Neural crest cell (in vitro differentiated cells): ENCODE results near the gene EPHB6. TPM values are rescaled to one million over a fixed set of nuclear protein-coding genes. Genes with fewer than 3 reads are reported as not detected.

Experiments used
- DNase-seq: peaks from one replicate; pipeline ENCODE4 v3.0.0; 2021; ENCODE audit warnings: low read depth, mixed read lengths, low spot score
- H3K27ac Mint-ChIP-seq: one replicate; pipeline ENCODE4 v1.8.0; 2021; ENCODE audit warnings: mild to moderate bottlenecking, mixed read lengths; ENCODE audit not compliant: unreplicated experiment
- H3K27me3 Mint-ChIP-seq: 2 replicates; pipeline ENCODE4 v1.8.0; 2021; ENCODE audit warnings: low read depth, mild to moderate bottlenecking, mixed read lengths
- H3K36me3 Mint-ChIP-seq: 2 replicates; pipeline ENCODE4 v1.8.0; 2021; ENCODE audit warnings: low read depth, mild to moderate bottlenecking, mixed read lengths
- H3K4me1 Mint-ChIP-seq: 2 replicates; pipeline ENCODE4 v1.8.0; 2021; ENCODE audit warnings: mixed read lengths
- H3K4me3 Mint-ChIP-seq: one replicate; pipeline ENCODE4 v1.8.0; 2021; ENCODE audit warnings: mild to moderate bottlenecking, mixed read lengths
- H3K9me3 Mint-ChIP-seq: 2 replicates; pipeline ENCODE4 v1.8.0; 2021; ENCODE audit warnings: mixed read lengths
- total RNA-seq: library from RNA; stranded (reverse); gene quantifications from 2 replicates; pipeline ENCODE4 v1.2.1, GENCODE V29; 2021
- TF ChIP-seq, protein P1 (sequence below): fragments of 200-600 bp; sonication (generic); conservative IDR thresholded peaks from 2 replicates; pipeline ENCODE4 v1.5.0; 2021; ENCODE audit warnings: antibody characterized with exemption, mild to moderate bottlenecking

EPHB6 gene
- total RNA-seq, 1 donor from 2014 or later = 12.3 TPM

DNA sequence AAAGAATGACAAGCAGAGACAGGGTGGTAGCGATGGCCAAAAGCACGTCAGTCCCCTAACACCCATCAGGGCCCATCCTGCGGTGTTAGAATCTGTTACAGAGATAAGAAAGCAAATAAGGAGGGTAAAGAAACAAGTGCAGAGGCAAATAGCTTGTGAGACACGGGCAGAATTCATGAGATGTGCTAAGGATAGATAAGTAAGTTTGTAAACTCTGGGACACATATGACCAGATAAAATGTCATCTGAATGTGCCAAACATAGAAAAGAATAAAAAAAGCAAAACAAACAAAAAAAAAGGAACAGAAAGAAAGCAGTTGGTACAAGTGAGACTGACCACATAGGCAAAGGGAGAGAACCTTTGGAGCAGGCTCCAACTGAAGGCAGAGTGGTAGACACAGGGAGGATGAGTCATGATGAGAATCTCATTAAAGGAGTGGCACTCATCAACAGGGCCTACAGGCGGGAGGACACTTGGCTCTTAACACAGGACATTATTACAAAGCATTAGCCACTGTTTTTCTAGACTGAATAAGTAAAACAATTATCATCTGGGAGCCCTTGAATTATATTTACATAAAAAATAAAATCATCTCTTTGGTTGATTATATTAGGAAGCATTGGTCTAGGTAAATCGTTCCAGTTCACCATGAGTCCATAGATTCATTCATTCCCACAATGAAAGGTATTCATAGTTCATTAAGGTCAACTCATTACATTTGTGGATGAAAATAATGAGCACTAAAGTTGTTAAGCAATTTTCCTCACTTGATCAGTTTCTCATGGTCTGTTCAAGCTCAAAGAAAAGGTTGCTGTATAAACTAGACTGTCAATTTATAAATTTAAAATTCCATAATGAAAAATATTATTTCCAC lies 21.5 kb upstream of the EPHB6 start:
- TF ChIP-seq, protein P1, sequence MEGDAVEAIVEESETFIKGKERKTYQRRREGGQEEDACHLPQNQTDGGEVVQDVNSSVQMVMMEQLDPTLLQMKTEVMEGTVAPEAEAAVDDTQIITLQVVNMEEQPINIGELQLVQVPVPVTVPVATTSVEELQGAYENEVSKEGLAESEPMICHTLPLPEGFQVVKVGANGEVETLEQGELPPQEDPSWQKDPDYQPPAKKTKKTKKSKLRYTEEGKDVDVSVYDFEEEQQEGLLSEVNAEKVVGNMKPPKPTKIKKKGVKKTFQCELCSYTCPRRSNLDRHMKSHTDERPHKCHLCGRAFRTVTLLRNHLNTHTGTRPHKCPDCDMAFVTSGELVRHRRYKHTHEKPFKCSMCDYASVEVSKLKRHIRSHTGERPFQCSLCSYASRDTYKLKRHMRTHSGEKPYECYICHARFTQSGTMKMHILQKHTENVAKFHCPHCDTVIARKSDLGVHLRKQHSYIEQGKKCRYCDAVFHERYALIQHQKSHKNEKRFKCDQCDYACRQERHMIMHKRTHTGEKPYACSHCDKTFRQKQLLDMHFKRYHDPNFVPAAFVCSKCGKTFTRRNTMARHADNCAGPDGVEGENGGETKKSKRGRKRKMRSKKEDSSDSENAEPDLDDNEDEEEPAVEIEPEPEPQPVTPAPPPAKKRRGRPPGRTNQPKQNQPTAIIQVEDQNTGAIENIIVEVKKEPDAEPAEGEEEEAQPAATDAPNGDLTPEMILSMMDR = no peak
- DNase-seq = no peak
- Mint-ChIP-seq H3K4me3 (no peak overlapping the region), H3K27ac (no peak overlapping the region), H3K4me1 (peaks cover 4% of the 10 kb centered on the region), H3K27me3 (no peaks in the 10 kb centered on the region), H3K36me3 (no peaks in the 10 kb centered on the region), H3K9me3 (no peaks in the 10 kb centered on the region)

DNA sequence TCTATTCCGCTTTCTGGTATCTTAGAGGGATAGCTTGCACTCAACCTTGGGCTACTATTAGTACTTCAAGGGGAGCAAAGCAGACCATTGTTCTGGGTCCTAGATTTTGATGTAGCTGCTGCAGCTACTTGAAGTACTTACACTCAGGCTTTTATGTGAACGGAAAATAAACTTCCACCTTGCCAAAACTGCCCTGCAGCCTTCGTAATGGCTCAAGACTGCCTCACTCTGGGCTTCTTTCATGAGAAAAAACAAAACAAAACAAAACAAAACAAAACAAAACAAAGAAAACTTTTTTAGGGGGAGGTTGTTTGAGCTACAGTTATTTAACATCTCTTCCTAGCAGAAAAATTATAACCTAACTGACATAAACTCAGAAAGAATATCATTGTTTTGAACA lies 19.4 kb upstream of the EPHB6 start:
- Mint-ChIP-seq H3K4me3 (no peak overlapping the region), H3K9me3 (no peaks in the 10 kb centered on the region), H3K27me3 (no peaks in the 10 kb centered on the region), H3K36me3 (no peaks in the 10 kb centered on the region), H3K27ac (no peak overlapping the region), H3K4me1 (peaks cover 4% of the 10 kb centered on the region)
- DNase-seq = no peak
- TF ChIP-seq, protein P1 = no peak

DNA sequence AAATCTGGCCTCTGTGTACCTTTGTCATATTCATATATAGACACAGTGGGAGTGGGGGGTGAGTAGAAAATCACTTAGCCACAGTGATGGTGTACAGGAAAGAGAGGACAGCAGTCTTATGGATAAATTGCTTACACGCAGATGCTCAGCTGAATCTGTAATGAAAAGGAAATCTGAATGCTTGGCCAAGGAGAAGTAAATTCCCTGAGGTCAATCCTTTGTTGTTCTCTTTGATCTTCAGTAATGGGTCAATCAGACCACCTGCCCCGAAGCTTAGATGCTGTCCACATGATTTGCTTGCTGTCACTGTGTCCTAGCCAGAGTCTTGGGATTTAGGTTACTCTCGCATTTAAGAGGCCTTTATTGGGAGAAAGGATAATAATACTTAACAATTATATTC lies 18.4 kb upstream of the EPHB6 start:
- H3K36me3 Mint-ChIP-seq = no peaks in the 10 kb centered on the region
- no peaks in the 10 kb centered on the region for H3K9me3 Mint-ChIP-seq
- H3K27me3 Mint-ChIP-seq = no peaks in the 10 kb centered on the region
- no peak for DNase-seq
- TF ChIP-seq, protein P1 = no peak
- H3K4me3 Mint-ChIP-seq = no peak overlapping the region
- H3K4me1 Mint-ChIP-seq = peaks cover 4% of the 10 kb centered on the region
- H3K27ac Mint-ChIP-seq = no peak overlapping the region

DNA sequence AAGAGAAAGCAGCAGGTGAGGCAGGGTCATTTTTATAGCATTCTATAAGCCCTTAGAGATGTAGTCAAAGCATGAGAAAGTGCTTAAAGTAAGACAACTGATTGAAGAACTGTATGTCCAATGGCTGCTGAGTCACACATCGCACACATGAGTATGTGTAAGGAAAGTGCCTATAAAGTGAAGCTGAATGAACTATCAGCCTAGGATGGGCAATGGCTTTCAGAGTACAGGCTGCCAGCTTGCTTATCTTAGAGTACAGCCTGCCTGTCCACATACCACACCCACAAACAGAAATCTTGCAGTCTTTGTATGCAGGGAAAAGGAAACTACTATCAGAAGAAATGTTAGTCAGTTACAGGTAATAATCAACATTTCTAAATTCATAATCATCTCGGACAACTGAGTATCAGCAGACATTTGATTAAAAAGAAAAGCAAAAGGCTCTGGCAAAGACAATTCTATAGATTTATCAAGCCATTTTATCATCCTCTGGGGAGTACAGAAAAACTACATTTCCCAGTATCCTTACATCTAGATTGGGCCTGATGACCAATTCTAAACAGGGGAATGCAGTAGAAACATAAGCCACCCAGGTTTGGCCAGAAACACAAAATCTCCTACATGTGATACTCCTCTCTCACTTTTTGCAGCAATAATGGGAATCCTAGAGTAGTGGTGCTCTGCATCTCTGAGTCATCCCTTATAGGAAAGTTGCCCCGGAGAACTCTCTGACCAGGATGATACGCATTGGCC lies 16.2 kb upstream of the EPHB6 start:
- peaks cover 3% of the 10 kb centered on the region for H3K27me3 Mint-ChIP-seq
- H3K4me1 Mint-ChIP-seq = peaks cover 4% of the 10 kb centered on the region
- TF ChIP-seq, protein P1 = no peak
- no peak for DNase-seq
- no peak overlapping the region for H3K27ac Mint-ChIP-seq
- no peaks in the 10 kb centered on the region for H3K36me3 Mint-ChIP-seq
- no peaks in the 10 kb centered on the region for H3K9me3 Mint-ChIP-seq
- no peak overlapping the region for H3K4me3 Mint-ChIP-seq

DNA sequence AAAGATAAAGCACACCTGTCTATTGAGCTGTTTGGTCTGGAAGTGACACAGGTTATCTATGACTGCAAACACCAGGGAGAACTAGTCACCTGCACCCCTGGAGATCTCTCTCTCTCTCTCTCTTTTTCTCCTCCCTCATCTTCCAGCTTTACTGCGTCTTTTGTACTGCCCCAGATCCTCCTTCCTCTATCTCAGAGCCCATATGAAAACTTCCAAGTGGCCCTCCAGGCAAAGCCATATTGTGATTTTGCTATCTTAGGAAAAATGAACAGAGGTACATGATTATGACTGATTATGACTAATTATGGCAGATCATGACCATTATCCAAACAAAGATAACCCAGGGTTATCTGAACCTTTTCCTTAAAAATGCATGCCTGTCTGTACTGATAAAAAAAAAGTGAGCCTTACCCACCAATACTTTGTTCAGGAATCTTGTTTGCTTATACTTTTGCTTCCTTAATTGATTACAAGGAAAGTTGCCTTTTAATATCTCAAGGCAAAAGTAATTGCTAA lies 12.6 kb upstream of the EPHB6 start:
- DNase-seq = no peak
- Mint-ChIP-seq H3K4me1 (no peaks in the 10 kb centered on the region), H3K27ac (no peak overlapping the region), H3K4me3 (no peak overlapping the region), H3K9me3 (no peaks in the 10 kb centered on the region), H3K27me3 (peaks cover 4% of the 10 kb centered on the region), H3K36me3 (no peaks in the 10 kb centered on the region)
- TF ChIP-seq, protein P1 = no peak
